H9 (cell line): ENCODE data around the gene PCSK1N. TPM values are rescaled to one million over a fixed set of nuclear protein-coding genes. Genes with fewer than 3 reads are reported as not detected.

Experiments used
- DNase-seq: peaks from one replicate; pipeline ENCODE4 v3.0.0-alpha.2; 2017
- H2AFZ ChIP-seq: one replicate; pipeline ENCODE4 v1.6.1; 2013; ENCODE audit warnings: mild to moderate bottlenecking, low read length, control low read depth, moderate library complexity
- H2AK5ac ChIP-seq: 2 replicates; pipeline ENCODE4 v1.6.1; 2013; ENCODE audit warnings: low read length, control low read depth, mixed read lengths; ENCODE audit not compliant: insufficient read length
- H2BK120ac ChIP-seq: one replicate; pipeline ENCODE4 v1.6.1; 2013; ENCODE audit warnings: low read depth, mild to moderate bottlenecking, low read length, control low read depth, inconsistent platforms; ENCODE audit not compliant: poor library complexity, severe bottlenecking
- H2BK12ac ChIP-seq: 2 replicates; pipeline ENCODE4 v1.6.1; 2013; ENCODE audit warnings: low read length, control low read depth, mixed read lengths, low read depth; ENCODE audit not compliant: insufficient read length
- H2BK15ac ChIP-seq: 2 replicates; pipeline ENCODE4 v1.6.1; 2013; ENCODE audit warnings: low read depth, low read length, control low read depth
- H2BK20ac ChIP-seq: one replicate; pipeline ENCODE4 v1.6.1; 2013; ENCODE audit warnings: low read depth, mild to moderate bottlenecking, low read length, control low read depth, inconsistent platforms; ENCODE audit not compliant: poor library complexity, severe bottlenecking
- H2BK5ac ChIP-seq: 2 replicates; pipeline ENCODE4 v1.6.1; 2013; ENCODE audit warnings: low read length, control low read depth, mixed read lengths; ENCODE audit not compliant: insufficient read length
- H3K14ac ChIP-seq: 2 replicates; pipeline ENCODE4 v1.6.1; 2013; ENCODE audit warnings: low read length, control low read depth; ENCODE audit not compliant: insufficient read depth
- H3K18ac ChIP-seq: 2 replicates; pipeline ENCODE4 v1.6.1; 2013; ENCODE audit warnings: low read depth, mild to moderate bottlenecking, mixed read lengths, low read length, control low read depth; ENCODE audit not compliant: insufficient read length
- H3K23ac ChIP-seq: 2 replicates; pipeline ENCODE4 v1.6.1; 2013; ENCODE audit warnings: low read length, control low read depth, mixed read lengths, low read depth; ENCODE audit not compliant: insufficient read length
- H3K23me2 ChIP-seq: 2 replicates; pipeline ENCODE4 v1.6.1; 2013; ENCODE audit warnings: low read depth, mild to moderate bottlenecking, mixed read lengths, low read length, control low read depth; ENCODE audit not compliant: insufficient read length, poor library complexity, severe bottlenecking
- H3K27ac ChIP-seq: 2 replicates; pipeline ENCODE4 v1.5.1; 2013; ENCODE audit warnings: low read length, control low read depth, mixed read lengths, low read depth; ENCODE audit not compliant: insufficient read length
- H3K27me3 ChIP-seq: 2 replicates; pipeline ENCODE4 v1.6.1; 2013; ENCODE audit warnings: low read length, control low read depth, inconsistent platforms; ENCODE audit not compliant: insufficient read depth
- H3K4ac ChIP-seq: 2 replicates; pipeline ENCODE4 v1.6.1; 2013; ENCODE audit warnings: low read depth, mild to moderate bottlenecking, control low read depth, inconsistent platforms, low read length, moderate library complexity
- H3K4me1 ChIP-seq: 2 replicates; pipeline ENCODE4 v1.6.1; 2013; ENCODE audit warnings: low read length, control low read depth, inconsistent platforms; ENCODE audit not compliant: insufficient read depth
- H3K4me2 ChIP-seq: 2 replicates; pipeline ENCODE4 v1.6.1; 2013; ENCODE audit warnings: low read length, control low read depth, mixed read lengths; ENCODE audit not compliant: insufficient read length, insufficient read depth
- H3K56ac ChIP-seq: 2 replicates; pipeline ENCODE4 v1.6.1; 2013; ENCODE audit warnings: low read depth, mild to moderate bottlenecking, mixed read lengths, low read length, control low read depth; ENCODE audit not compliant: insufficient read length
- H3K79me1 ChIP-seq: 2 replicates; pipeline ENCODE4 v1.6.1; 2013; ENCODE audit warnings: low read depth, mild to moderate bottlenecking, moderate library complexity, low read length, control low read depth, inconsistent platforms; ENCODE audit not compliant: insufficient read depth, poor library complexity, severe bottlenecking
- H3K79me2 ChIP-seq: 2 replicates; pipeline ENCODE4 v1.6.1; 2013; ENCODE audit warnings: low read length, control low read depth, inconsistent platforms; ENCODE audit not compliant: insufficient read depth
- H3K9ac ChIP-seq: 2 replicates; pipeline ENCODE4 v1.6.1; 2013; ENCODE audit warnings: low read length, control low read depth, mixed read lengths; ENCODE audit not compliant: insufficient read length; ENCODE audit errors: extremely low read depth
- H3K9me3 ChIP-seq: one replicate; pipeline ENCODE4 v1.6.1; 2013; ENCODE audit warnings: low read depth, low read length, inconsistent platforms; ENCODE audit not compliant: control insufficient read depth
- H3T11ph ChIP-seq: one replicate; pipeline ENCODE4 v1.6.1; 2013; ENCODE audit warnings: mild to moderate bottlenecking, low read length, control low read depth, inconsistent platforms
- H4K20me1 ChIP-seq: one replicate; pipeline ENCODE4 v1.6.1; 2013; ENCODE audit not compliant: control insufficient read depth, insufficient read length, insufficient read depth
- H4K5ac ChIP-seq: 2 replicates; pipeline ENCODE4 v1.6.1; 2013; ENCODE audit warnings: low read depth, mild to moderate bottlenecking, mixed read lengths, low read length, control low read depth; ENCODE audit not compliant: insufficient read length
- H4K8ac ChIP-seq: replicated peaks from 2 replicates; pipeline ENCODE4 v1.6.1; 2013; ENCODE audit warnings: low read length, control low read depth, mixed read lengths, low read depth; ENCODE audit not compliant: insufficient read length
- H4K91ac ChIP-seq: 2 replicates; pipeline ENCODE4 v1.6.1; 2013; ENCODE audit warnings: low read depth, mild to moderate bottlenecking, moderate library complexity, mixed read lengths, low read length, control low read depth; ENCODE audit not compliant: insufficient read length
- H3K27ac Mint-ChIP-seq, 3 experiments: 2 replicates in 2 of 3; 3 replicates in 1 of 3; pipeline ENCODE4 v1.8.0; 2020 to 2021; ENCODE audit warnings: mixed read lengths in 3 of 3, mild to moderate bottlenecking in 1 of 3, moderate library complexity in 1 of 3
- H3K27me3 Mint-ChIP-seq: 2 replicates; pipeline ENCODE4 v1.8.0; 2021; ENCODE audit warnings: low read depth, mild to moderate bottlenecking, moderate library complexity, mixed read lengths
- H3K36me3 Mint-ChIP-seq, 3 experiments: 2 replicates in 2 of 3; 3 replicates in 1 of 3; pipeline ENCODE4 v1.8.0; 2020 to 2021; ENCODE audit warnings: low read depth in 3 of 3, mixed read lengths in 3 of 3; ENCODE audit not compliant: insufficient read depth in 1 of 3
- H3K4me1 Mint-ChIP-seq, 2 experiments: 2 replicates each; pipeline ENCODE4 v1.8.0; 2020; ENCODE audit warnings: mixed read lengths in 2 of 2
- H3K4me3 Mint-ChIP-seq, 2 experiments: 2 replicates in 1 of 2; 3 replicates in 1 of 2; pipeline ENCODE4 v1.8.0; 2020 to 2021; ENCODE audit warnings: mild to moderate bottlenecking in 2 of 2, mixed read lengths in 2 of 2, moderate library complexity in 1 of 2
- H3K9me3 Mint-ChIP-seq, 2 experiments: 2 replicates in 1 of 2; 3 replicates in 1 of 2; pipeline ENCODE4 v1.8.0; 2020; ENCODE audit warnings: mild to moderate bottlenecking in 2 of 2, mixed read lengths in 2 of 2, moderate library complexity in 1 of 2
- WGBS: extraction: QIAGEN DNeasy Blood & Tissue Kit; methylation state at CpG from one replicate; pipeline ENCODE4 v1.1.7; 2013; ENCODE audit warnings: missing lambda C conversion rate, low lambda C conversion rate, mixed read lengths; ENCODE audit not compliant: insufficient read length; ENCODE audit errors: extremely low coverage; 5-methylcytosine and 5-hydroxymethylcytosine counted together
- total RNA-seq: library from RNA; stranded (reverse); gene quantifications from 2 replicates; pipeline ENCODE4 v1.2.1, GENCODE V29; 2021
- TF ChIP-seq, protein P1 (sequence below): fragments of 200-600 bp; sonication (generic); conservative IDR thresholded peaks from 3 replicates; pipeline ENCODE4 v1.8.0; 2021; ENCODE audit warnings: antibody characterized with exemption, mild to moderate bottlenecking

The PCSK1N gene
- total RNA-seq, 1 experiment from 2014 or later: 3.9 TPM

DNA sequence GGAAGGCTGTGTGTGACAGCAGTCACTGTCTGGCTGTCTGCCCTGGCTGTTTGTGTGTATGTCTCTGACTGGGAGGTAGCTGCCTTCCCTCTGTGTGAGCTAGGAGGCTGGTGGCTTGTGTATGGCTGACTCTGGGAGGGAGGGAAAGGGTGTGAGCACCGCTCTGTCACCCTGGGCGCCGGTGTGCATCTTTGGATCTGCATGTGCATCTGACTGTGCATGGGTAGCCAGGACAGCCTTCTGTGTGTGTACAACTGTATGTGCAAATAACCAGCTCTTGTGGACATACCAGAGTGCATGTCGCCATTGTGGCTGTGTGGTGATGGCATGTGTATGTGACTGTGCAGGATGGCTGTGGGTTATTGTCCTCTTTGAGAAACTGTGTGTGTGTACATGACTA is 16.5 kb downstream of the PCSK1N start:
- H3K23me2 ChIP-seq: no peaks in the 10 kb centered on the region
- no peak overlapping the region for H2BK5ac ChIP-seq
- H3K9me3 Mint-ChIP-seq: peaks cover 59 to 80% of the 10 kb centered on the region in 2 experiments
- H3K4me1 ChIP-seq: no peaks in the 10 kb centered on the region
- H2BK120ac ChIP-seq: no peak overlapping the region
- H4K8ac ChIP-seq: no peak overlapping the region
- no peaks in the 10 kb centered on the region for H3K27me3 ChIP-seq
- H2BK20ac ChIP-seq: no peak overlapping the region
- H3K27ac ChIP-seq: no peak overlapping the region
- H3K4ac ChIP-seq: no peak overlapping the region
- no peak overlapping the region for H3K4me3 Mint-ChIP-seq
- TF ChIP-seq, protein P1, sequence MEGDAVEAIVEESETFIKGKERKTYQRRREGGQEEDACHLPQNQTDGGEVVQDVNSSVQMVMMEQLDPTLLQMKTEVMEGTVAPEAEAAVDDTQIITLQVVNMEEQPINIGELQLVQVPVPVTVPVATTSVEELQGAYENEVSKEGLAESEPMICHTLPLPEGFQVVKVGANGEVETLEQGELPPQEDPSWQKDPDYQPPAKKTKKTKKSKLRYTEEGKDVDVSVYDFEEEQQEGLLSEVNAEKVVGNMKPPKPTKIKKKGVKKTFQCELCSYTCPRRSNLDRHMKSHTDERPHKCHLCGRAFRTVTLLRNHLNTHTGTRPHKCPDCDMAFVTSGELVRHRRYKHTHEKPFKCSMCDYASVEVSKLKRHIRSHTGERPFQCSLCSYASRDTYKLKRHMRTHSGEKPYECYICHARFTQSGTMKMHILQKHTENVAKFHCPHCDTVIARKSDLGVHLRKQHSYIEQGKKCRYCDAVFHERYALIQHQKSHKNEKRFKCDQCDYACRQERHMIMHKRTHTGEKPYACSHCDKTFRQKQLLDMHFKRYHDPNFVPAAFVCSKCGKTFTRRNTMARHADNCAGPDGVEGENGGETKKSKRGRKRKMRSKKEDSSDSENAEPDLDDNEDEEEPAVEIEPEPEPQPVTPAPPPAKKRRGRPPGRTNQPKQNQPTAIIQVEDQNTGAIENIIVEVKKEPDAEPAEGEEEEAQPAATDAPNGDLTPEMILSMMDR: no peak
- no peak overlapping the region for H3K14ac ChIP-seq
- H3K9ac ChIP-seq: no peak overlapping the region
- no peak overlapping the region for H2BK12ac ChIP-seq
- peaks cover 29% of the 10 kb centered on the region for H3K9me3 ChIP-seq
- no peaks in the 10 kb centered on the region for H4K20me1 ChIP-seq
- no peak overlapping the region for H4K91ac ChIP-seq
- no peak overlapping the region for H4K5ac ChIP-seq
- no peak overlapping the region for H3K18ac ChIP-seq
- WGBS: no CpG with 5 or more reads among the region's 4 CpGs
- H3K23ac ChIP-seq: no peak overlapping the region
- no peak overlapping the region for H3K27ac Mint-ChIP-seq
- no peaks in the 10 kb centered on the region for H3K79me2 ChIP-seq
- H3K4me2 ChIP-seq: no peak overlapping the region
- H3K79me1 ChIP-seq: no peaks in the 10 kb centered on the region
- no peak overlapping the region for H2AFZ ChIP-seq
- H3K27me3 Mint-ChIP-seq: peaks cover 3% of the 10 kb centered on the region
- no peak overlapping the region for H2AK5ac ChIP-seq
- no peaks in the 10 kb centered on the region for H3K4me1 Mint-ChIP-seq
- H3T11ph ChIP-seq: no peak overlapping the region
- H3K36me3 Mint-ChIP-seq: peaks cover 15 to 52% (median 49%) of the 10 kb centered on the region in 3 experiments
- no peak overlapping the region for H2BK15ac ChIP-seq
- no peak for DNase-seq
- H3K56ac ChIP-seq: no peak overlapping the region
